BLaER1 treated with 17β-estradiol and CSF1 and Interleukin-3, amounts not matched to agents 10 nM and 100 nM (cell line): ENCODE results near the gene EQTN.

Source experiments
- H3K27ac ChIP-seq, 11 experiments: shearing (Covaris generic); formaldehyde crosslinking; 2 replicates each; pipeline ENCODE4 v1.8.1; 2022
- H3K27me3 ChIP-seq, 11 experiments: shearing (Covaris generic); formaldehyde crosslinking; 2 replicates each; pipeline ENCODE4 v1.8.1; 2022
- H3K36me3 ChIP-seq, 11 experiments: shearing (Covaris generic); formaldehyde crosslinking; 2 replicates each; pipeline ENCODE4 v1.8.1; 2022
- H3K4me1 ChIP-seq, 10 experiments: shearing (Covaris generic); formaldehyde crosslinking; 2 replicates each; pipeline ENCODE4 v1.8.1; 2022
- H3K4me2 ChIP-seq, 11 experiments: shearing (Covaris generic); formaldehyde crosslinking; 2 replicates each; pipeline ENCODE4 v1.8.1; 2022
- H3K4me3 ChIP-seq, 10 experiments: shearing (Covaris generic); formaldehyde crosslinking; 2 replicates each; pipeline ENCODE4 v1.8.1; 2022
- H3K9ac ChIP-seq, 11 experiments: shearing (Covaris generic); formaldehyde crosslinking; 2 replicates each; pipeline ENCODE4 v1.8.1; 2022
- H3K9me3 ChIP-seq, 11 experiments: shearing (Covaris generic); formaldehyde crosslinking; replicated peaks in 1 of 11; 2 replicates each; pipeline ENCODE4 v1.8.1; 2022
- H4K20me1 ChIP-seq, 11 experiments: shearing (Covaris generic); formaldehyde crosslinking; 2 replicates each; pipeline ENCODE4 v1.8.1; 2022
- Cebpa-rat ChIP-seq, 11 experiments: shearing (Covaris generic); IDR thresholded peaks; 2 replicates each; pipeline ENCODE4 v1.8.1; 2022

EQTN gene

DNA sequence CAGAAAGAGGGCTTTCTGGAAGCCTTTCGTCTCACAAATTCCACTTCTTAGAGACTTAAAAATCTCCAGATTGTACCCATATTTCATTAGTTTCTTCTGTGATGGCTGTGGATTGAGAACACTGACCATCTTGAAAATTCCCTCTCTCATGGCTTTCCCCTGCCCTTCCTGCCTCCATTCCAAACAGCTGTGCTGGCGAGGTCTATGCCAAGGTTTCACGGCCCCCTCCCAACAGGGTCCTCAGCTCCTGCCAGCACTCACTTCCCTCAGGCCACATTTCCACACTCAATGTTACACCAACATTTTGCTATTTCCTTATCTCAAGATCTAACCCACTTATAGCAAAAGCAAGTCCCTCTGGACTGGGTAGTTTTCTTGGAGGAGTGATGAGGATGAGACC lies 40.3 kb upstream of the EQTN start:
- Histone ChIP-seq H3K27ac (peak overlapping the region in 3 of 11 experiments; percentile 11 to 48 (median 37); a peak in 3 of 22 replicates), H3K4me2 (peak overlapping the region in 3 of 11 experiments; percentile 75 to 92 (median 90); a peak in 7 of 22 replicates), H3K4me3 (no peak overlapping the region), H3K9ac (no peak overlapping the region), H4K20me1 (no peaks in the 10 kb centered on the region), H3K9me3 (peaks cover 0 to 5% (median 2%) of the 10 kb centered on the region in 11 experiments; a peak in 6 of 22 replicates), H3K36me3 (no peaks in the 10 kb centered on the region), H3K4me1 (peaks cover 34 to 90% (median 46%) of the 10 kb centered on the region in 10 experiments), H3K27me3 (no peaks in the 10 kb centered on the region)
- TF ChIP-seq Cebpa-rat (IDR thresholded peaks at IDR 0.05), result no peak

GRCh38 chr9:27336829-27337228 lies 39.9 kb upstream of the EQTN start:
- Histone ChIP-seq H3K4me1 (peaks cover 34 to 86% (median 45%) of the 10 kb centered on the region in 10 experiments), H3K4me2 (peak overlapping the region in 3 of 11 experiments; percentile 75 to 92 (median 90); a peak in 5 of 22 replicates), H3K27ac (peak overlapping the region in 2 of 11 experiments; percentile 37 to 48; a peak in 2 of 22 replicates), H3K9ac (no peak overlapping the region), H4K20me1 (no peaks in the 10 kb centered on the region), H3K27me3 (no peaks in the 10 kb centered on the region), H3K9me3 (peaks cover 0 to under 1% (median 0%) of the 10 kb centered on the region in 11 experiments; a peak in 3 of 22 replicates), H3K36me3 (no peaks in the 10 kb centered on the region), H3K4me3 (no peak overlapping the region)
- TF ChIP-seq Cebpa-rat (IDR thresholded peaks at IDR 0.05), result no peak

DNA sequence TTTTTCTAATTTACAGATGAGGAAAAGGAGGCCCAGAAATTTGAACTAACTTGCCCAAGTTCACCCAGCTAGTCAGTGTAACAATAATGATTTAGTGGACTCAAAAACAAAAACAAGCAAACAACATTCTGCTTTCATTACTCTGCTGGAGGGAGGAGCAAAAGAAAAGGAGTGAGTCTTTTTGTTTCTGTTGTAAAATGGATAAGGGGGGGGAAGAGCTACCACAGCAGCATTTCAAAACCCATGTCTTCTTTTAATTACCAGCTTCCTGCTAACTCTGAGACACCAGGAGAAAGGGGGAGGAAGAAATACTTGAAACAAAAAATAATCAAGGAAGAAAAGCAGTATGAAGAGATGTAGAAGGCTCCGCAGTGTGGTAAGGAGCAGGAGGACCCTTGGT lies 39.2 kb upstream of the EQTN start:
- Histone ChIP-seq H3K4me2 (peak overlapping the region in 3 of 11 experiments; percentile 24 to 92 (median 90); a peak in 6 of 22 replicates), H3K9me3 (no peaks in the 10 kb centered on the region), H3K4me1 (peaks cover 27 to 79% (median 38%) of the 10 kb centered on the region in 10 experiments), H3K9ac (0 out of 22 replicates have a peak overlapping the region, but pooled peaks of 1 of the 11 experiments have one; percentile 8), H3K27ac (peak overlapping the region in 2 of 11 experiments; percentile 14 to 19; a peak in 2 of 22 replicates), H3K27me3 (no peaks in the 10 kb centered on the region), H3K4me3 (no peak overlapping the region), H4K20me1 (no peaks in the 10 kb centered on the region), H3K36me3 (peaks cover 0 to 3% (median 0%) of the 10 kb centered on the region in 11 experiments; a peak in 1 of 22 replicates)
- no peak for TF ChIP-seq Cebpa-rat (IDR thresholded peaks at IDR 0.05)

DNA sequence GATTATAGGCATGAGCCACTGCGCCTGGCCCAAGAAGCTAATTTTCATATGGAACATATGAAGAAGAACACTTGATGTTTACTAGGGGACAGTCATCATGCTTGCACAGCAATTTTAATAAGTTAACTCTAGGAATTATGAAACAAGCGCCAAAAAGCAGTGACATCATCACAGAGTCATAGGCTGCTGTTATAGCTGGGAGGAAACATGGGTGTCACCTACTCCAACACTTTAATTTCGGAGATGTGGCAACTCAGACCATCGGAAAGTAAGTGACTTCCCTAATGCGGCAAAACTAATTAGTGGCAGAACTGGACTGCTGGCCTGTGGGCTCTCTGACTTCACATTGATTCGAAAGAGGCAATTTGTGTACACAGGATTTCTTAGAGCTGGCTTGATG lies 38.1 kb upstream of the EQTN start:
- H3K4me1 ChIP-seq, result peaks cover 16 to 69% (median 27%) of the 10 kb centered on the region in 10 experiments
- H4K20me1 ChIP-seq, result no peaks in the 10 kb centered on the region
- H3K27ac ChIP-seq, result no peak overlapping the region; a peak in 1 of 22 replicates
- TF ChIP-seq Cebpa-rat (IDR thresholded peaks at IDR 0.05), result no peak
- H3K36me3 ChIP-seq, result peaks cover 0 to 9% (median 0%) of the 10 kb centered on the region in 11 experiments; a peak in 4 of 22 replicates
- peak overlapping the region in 2 of 11 experiments; percentile 90 to 92; a peak in 4 of 22 replicates for H3K4me2 ChIP-seq
- no peak overlapping the region for H3K9ac ChIP-seq
- H3K27me3 ChIP-seq, result no peaks in the 10 kb centered on the region
- no peak overlapping the region for H3K4me3 ChIP-seq
- H3K9me3 ChIP-seq, result no peaks in the 10 kb centered on the region

- H3K4me2 ChIP-seq, result peak overlapping the region in 6 of 11 experiments; percentile 12 to 71 (median 34); a peak in 9 of 22 replicates
- H3K4me3 ChIP-seq, result no peak overlapping the region
- H3K27ac ChIP-seq, result peak overlapping the region in 2 of 11 experiments; percentile 3 to 34; a peak in 3 of 22 replicates
Measured at GRCh38 chr9:27333241-27334052, 36.5 kb upstream of the EQTN start.

DNA sequence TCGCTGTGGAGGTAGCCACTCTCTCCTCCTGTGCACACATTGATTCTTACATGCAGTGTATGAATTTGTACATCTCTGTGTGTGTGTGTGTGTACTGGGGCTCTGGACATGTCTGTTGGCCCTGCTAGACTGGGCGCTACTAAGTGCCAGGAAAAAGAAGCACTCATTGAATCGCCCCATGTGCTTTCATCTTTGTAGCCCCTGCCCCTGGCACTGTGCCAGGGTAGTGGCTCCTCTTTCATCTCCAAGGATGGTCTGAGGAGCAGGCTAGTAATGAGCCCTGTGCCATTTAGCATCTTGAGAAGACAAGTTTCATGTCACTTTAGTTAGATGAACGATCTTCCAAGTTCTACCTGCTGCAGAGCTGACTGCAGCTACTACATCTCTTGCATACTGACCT lies 34.4 kb upstream of the EQTN start:
- no peak overlapping the region for H3K4me3 ChIP-seq
- H4K20me1 ChIP-seq, result no peaks in the 10 kb centered on the region
- H3K36me3 ChIP-seq, result peaks cover 0 to 39% (median 0%) of the 10 kb centered on the region in 11 experiments; a peak in 4 of 22 replicates
- H3K9me3 ChIP-seq, result peaks cover 0 to 3% (median 0%) of the 10 kb centered on the region in 11 experiments; a peak in 1 of 22 replicates
- no peak overlapping the region for H3K9ac ChIP-seq
- peaks cover 0 to 32% (median 7%) of the 10 kb centered on the region in 10 experiments; a peak in 14 of 20 replicates for H3K4me1 ChIP-seq
- H3K27ac ChIP-seq, result no peak overlapping the region
- H3K4me2 ChIP-seq, result no peak overlapping the region
- H3K27me3 ChIP-seq, result no peaks in the 10 kb centered on the region
- no peak for TF ChIP-seq Cebpa-rat (IDR thresholded peaks at IDR 0.05)

More at GRCh38 chr9:27333241-27334052, 36.5 kb upstream of the EQTN start:
- TF ChIP-seq Cebpa-rat (IDR thresholded peaks at IDR 0.05), result no peak
- no peaks in the 10 kb centered on the region for H4K20me1 ChIP-seq
- no peaks in the 10 kb centered on the region for H3K9me3 ChIP-seq
- H3K36me3 ChIP-seq, result peaks cover 0 to 23% (median 0%) of the 10 kb centered on the region in 11 experiments; a peak in 4 of 22 replicates
- H3K27me3 ChIP-seq, result no peaks in the 10 kb centered on the region
- peaks cover 6 to 52% (median 14%) of the 10 kb centered on the region in 10 experiments; a peak in 17 of 20 replicates for H3K4me1 ChIP-seq
- H3K9ac ChIP-seq, result no peak overlapping the region

DNA sequence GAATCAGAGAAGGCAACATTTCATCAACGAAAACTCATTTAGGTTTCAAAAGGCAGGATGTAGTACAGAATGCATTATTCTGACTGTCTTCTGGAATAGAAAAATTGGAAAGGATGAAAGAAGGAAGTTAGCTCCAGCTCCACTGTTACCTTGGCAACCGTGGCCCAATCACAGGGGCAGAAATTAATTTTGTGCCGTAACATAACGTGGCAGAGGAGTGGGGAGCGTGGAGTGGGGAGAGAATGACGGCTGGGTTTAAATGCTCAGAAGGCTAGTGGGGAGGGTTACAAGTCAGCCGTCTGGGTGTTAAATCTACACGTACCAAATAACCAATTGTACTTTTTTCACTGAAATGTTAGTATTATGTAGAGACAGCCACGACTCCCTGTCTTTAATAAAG lies 32.3 kb upstream of the EQTN start:
- H3K4me2 ChIP-seq, result no peak overlapping the region
- no peaks in the 10 kb centered on the region for H3K27me3 ChIP-seq
- H3K27ac ChIP-seq, result no peak overlapping the region
- peaks cover 0 to 11% (median 6%) of the 10 kb centered on the region in 10 experiments; a peak in 14 of 20 replicates for H3K4me1 ChIP-seq
- TF ChIP-seq Cebpa-rat (IDR thresholded peaks at IDR 0.05), result no peak
- H3K36me3 ChIP-seq, result peaks cover 0 to 49% (median 0%) of the 10 kb centered on the region in 11 experiments; a peak in 4 of 22 replicates
- no peak overlapping the region for H3K4me3 ChIP-seq
- no peak overlapping the region for H3K9ac ChIP-seq
- peaks cover 0 to 6% (median 0%) of the 10 kb centered on the region in 11 experiments; a peak in 5 of 22 replicates for H3K9me3 ChIP-seq
- H4K20me1 ChIP-seq, result no peaks in the 10 kb centered on the region

DNA sequence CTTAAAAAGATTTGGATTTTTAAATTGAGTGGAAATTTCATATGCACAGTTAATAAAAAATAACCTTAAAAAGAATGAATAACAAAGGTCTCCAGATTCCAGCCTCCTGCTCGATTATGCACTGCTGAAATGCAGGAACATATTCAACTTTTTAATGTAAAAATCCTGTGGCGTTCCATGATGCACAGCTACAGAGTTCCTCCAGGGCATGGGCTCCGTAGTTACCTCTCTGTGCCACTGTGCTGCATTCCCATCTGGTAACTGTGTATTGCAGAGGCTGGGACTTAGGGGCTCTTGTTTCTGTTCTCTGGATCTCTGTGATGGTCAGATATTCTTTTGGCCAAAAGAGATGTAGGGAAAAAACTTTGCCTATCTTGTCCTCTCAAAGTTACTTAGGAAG lies 31.5 kb upstream of the EQTN start:
- Histone ChIP-seq H3K9ac (no peak overlapping the region), H3K4me2 (no peak overlapping the region), H3K27ac (no peak overlapping the region), H3K27me3 (no peaks in the 10 kb centered on the region), H3K9me3 (peaks cover 0 to 13% (median 4%) of the 10 kb centered on the region in 11 experiments; a peak in 8 of 22 replicates), H4K20me1 (no peaks in the 10 kb centered on the region), H3K4me3 (no peak overlapping the region), H3K36me3 (peaks cover 0 to 50% (median 0%) of the 10 kb centered on the region in 11 experiments; a peak in 4 of 22 replicates), H3K4me1 (peaks cover 0 to 4% (median 3%) of the 10 kb centered on the region in 10 experiments; a peak in 14 of 20 replicates)
- no peak for TF ChIP-seq Cebpa-rat (IDR thresholded peaks at IDR 0.05)

DNA sequence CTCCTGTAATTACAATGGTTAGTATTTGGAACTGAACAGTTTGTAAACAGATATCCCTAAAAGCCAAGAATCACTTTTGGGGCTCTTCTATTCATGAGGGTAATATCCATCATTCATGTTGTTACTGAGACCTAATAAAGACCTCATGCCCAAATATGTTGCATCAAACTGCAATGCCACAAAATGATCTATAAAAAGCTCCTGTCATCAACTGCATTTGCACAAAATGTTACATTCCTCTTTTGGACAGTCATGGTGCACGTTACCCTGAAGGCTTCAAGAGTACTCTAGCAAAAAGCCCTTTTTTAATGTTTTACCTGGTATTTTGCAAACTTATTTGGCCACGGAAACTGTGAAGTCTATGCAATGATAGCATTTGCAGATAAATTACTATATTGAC lies 14.2 kb upstream of the EQTN start:
- no peak overlapping the region for H3K9ac ChIP-seq
- no peaks in the 10 kb centered on the region for H4K20me1 ChIP-seq
- peaks cover 0 to 3% (median 0%) of the 10 kb centered on the region in 11 experiments; a peak in 2 of 22 replicates for H3K9me3 ChIP-seq
- 0 out of 20 replicates have a peak, but pooled peaks cover 0 to 6% (median 0%) of the 10 kb centered on the region in 10 experiments for H3K4me1 ChIP-seq
- H3K4me2 ChIP-seq, result no peak overlapping the region
- H3K36me3 ChIP-seq, result no peaks in the 10 kb centered on the region
- H3K27ac ChIP-seq, result no peak overlapping the region
- H3K27me3 ChIP-seq, result no peaks in the 10 kb centered on the region
- H3K4me3 ChIP-seq, result no peak overlapping the region
- TF ChIP-seq Cebpa-rat (IDR thresholded peaks at IDR 0.05), result no peak
